ENCODE data around the gene METTL26. TPM values are rescaled to one million over a fixed set of nuclear protein-coding genes. Genes with fewer than 3 reads are reported as not detected.

The METTL26 gene
- total RNA-seq, 1 donor from 2014 or later = 68.1 TPM

GRCh38 chr16:635573-636205 is 416 bp downstream of the METTL26 start:
- H3K27ac Mint-ChIP-seq (ENCODE audit: unreplicated experiment) = no peak overlapping the region
- H3K4me1 Mint-ChIP-seq (ENCODE audit: low read depth) = peaks cover 8% of the 10 kb centered on the region
- peak; percentile 22 for TF ChIP-seq CTCF (IDR thresholded peaks at IDR 0.05)
- H3K9me3 Mint-ChIP-seq (ENCODE audit: low read depth) = no peaks in the 10 kb centered on the region
- no peak for DNase-seq (ENCODE audit: low spot score)
- H3K36me3 Mint-ChIP-seq (ENCODE audit: low read depth) = no peaks in the 10 kb centered on the region
- peak overlapping the region; percentile 84 for H3K4me3 Mint-ChIP-seq (ENCODE audit: unreplicated experiment)
- no peaks in the 10 kb centered on the region for H3K27me3 Mint-ChIP-seq (ENCODE audit: low read depth)

GRCh38 chr16:634996-635395 is 1.1 kb downstream of the METTL26 start:
- H3K27ac Mint-ChIP-seq (ENCODE audit: unreplicated experiment) = peak overlapping the region; percentile 27
- no peaks in the 10 kb centered on the region for H3K9me3 Mint-ChIP-seq (ENCODE audit: low read depth)
- peak overlapping the region; percentile 65 for H3K4me3 Mint-ChIP-seq (ENCODE audit: unreplicated experiment)
- H3K4me1 Mint-ChIP-seq (ENCODE audit: low read depth) = peaks cover 8% of the 10 kb centered on the region
- no peaks in the 10 kb centered on the region for H3K36me3 Mint-ChIP-seq (ENCODE audit: low read depth)
- DNase-seq (ENCODE audit: low spot score) = no peak
- no peak for TF ChIP-seq CTCF (IDR thresholded peaks at IDR 0.05)
- no peaks in the 10 kb centered on the region for H3K27me3 Mint-ChIP-seq (ENCODE audit: low read depth)

GRCh38 chr16:634051-634670 is 1.9 kb downstream of the METTL26 start:
- TF ChIP-seq CTCF (IDR thresholded peaks at IDR 0.05) = no peak

GRCh38 chr16:633336-634050 is 2.6 kb downstream of the METTL26 start:
- no peak overlapping the region for H3K27ac Mint-ChIP-seq (ENCODE audit: unreplicated experiment)
- H3K36me3 Mint-ChIP-seq (ENCODE audit: low read depth) = no peaks in the 10 kb centered on the region
- TF ChIP-seq CTCF (IDR thresholded peaks at IDR 0.05) = no peak
- peaks cover 13% of the 10 kb centered on the region for H3K4me1 Mint-ChIP-seq (ENCODE audit: low read depth)
- H3K4me3 Mint-ChIP-seq (ENCODE audit: unreplicated experiment) = no peak overlapping the region
- no peaks in the 10 kb centered on the region for H3K27me3 Mint-ChIP-seq (ENCODE audit: low read depth)
- DNase-seq (ENCODE audit: low spot score) = no peak
- H3K9me3 Mint-ChIP-seq (ENCODE audit: low read depth) = no peaks in the 10 kb centered on the region

More at GRCh38 chr16:634051-634670, 1.9 kb downstream of the METTL26 start:
- H3K27ac Mint-ChIP-seq (ENCODE audit: unreplicated experiment) = no peak overlapping the region
- peaks cover 11% of the 10 kb centered on the region for H3K4me1 Mint-ChIP-seq (ENCODE audit: low read depth)
- DNase-seq (ENCODE audit: low spot score) = no peak
- H3K9me3 Mint-ChIP-seq (ENCODE audit: low read depth) = no peaks in the 10 kb centered on the region
- H3K27me3 Mint-ChIP-seq (ENCODE audit: low read depth) = no peaks in the 10 kb centered on the region
- peak overlapping the region; percentile 42 for H3K4me3 Mint-ChIP-seq (ENCODE audit: unreplicated experiment)
- no peaks in the 10 kb centered on the region for H3K36me3 Mint-ChIP-seq (ENCODE audit: low read depth)

- no peaks in the 10 kb centered on the region for H3K27me3 Mint-ChIP-seq (ENCODE audit: low read depth)
- peaks cover 19% of the 10 kb centered on the region for H3K4me1 Mint-ChIP-seq (ENCODE audit: low read depth)
- H3K4me3 Mint-ChIP-seq (ENCODE audit: unreplicated experiment) = no peak overlapping the region
Observed at GRCh38 chr16:632486-633335, 3.4 kb downstream of the METTL26 start.

More at GRCh38 chr16:632486-633335, 3.4 kb downstream of the METTL26 start:
- DNase-seq (ENCODE audit: low spot score) = no peak
- no peak for TF ChIP-seq CTCF (IDR thresholded peaks at IDR 0.05)
- H3K9me3 Mint-ChIP-seq (ENCODE audit: low read depth) = no peaks in the 10 kb centered on the region
- no peak overlapping the region for H3K27ac Mint-ChIP-seq (ENCODE audit: unreplicated experiment)
- H3K36me3 Mint-ChIP-seq (ENCODE audit: low read depth) = no peaks in the 10 kb centered on the region

Data from chondrocyte (in vitro differentiated cells).